HG02610 (cell line): ENCODE measurements around the gene HBS1L.
A peak's percentile ranks its signal among the peaks of the same experiment; 100 is the strongest.
"Not testable (repeated sequence)": the region's sequence is repeated elsewhere in the genome, so short reads cannot be mapped to it uniquely, and the experiment has no call there.

ENCODE experiments used
- ATAC-seq: cut with Tn5 transposase; IDR thresholded peaks from one replicate; pipeline ENCODE4 v1.9.1; 2021; ENCODE audit warnings: mild to moderate bottlenecking, moderate library complexity; ENCODE audit not compliant: unreplicated experiment

HBS1L gene

GRCh38 chr6:135081966-135082365, 27.3 kb upstream of the HBS1L start:
- no peak for ATAC-seq

- no peak for ATAC-seq
These were observed 20.4 kb upstream of the HBS1L start for GRCh38 chr6:135075018-135075417.

- ATAC-seq, result no peak
These were observed 19.3 kb upstream of the HBS1L start for GRCh38 chr6:135073756-135074393.

GRCh38 chr6:135073217-135073616, 18.6 kb upstream of the HBS1L start:
- ATAC-seq, result no peak

- ATAC-seq, result no peak
These were observed 18.1 kb upstream of the HBS1L start for GRCh38 chr6:135072753-135073152.

GRCh38 chr6:135071541-135071940, 16.9 kb upstream of the HBS1L start:
- no peak for ATAC-seq

GRCh38 chr6:135067911-135068310, 13.3 kb upstream of the HBS1L start:
- no peak for ATAC-seq

- no peak for ATAC-seq
These were observed 12.2 kb upstream of the HBS1L start for GRCh38 chr6:135066806-135067205.

GRCh38 chr6:135066397-135066796, 11.8 kb upstream of the HBS1L start:
- ATAC-seq, result no peak

GRCh38 chr6:135064586-135064985, 10.0 kb upstream of the HBS1L start:
- ATAC-seq, result no peak

- no peak for ATAC-seq
These were observed 9.3 kb upstream of the HBS1L start for GRCh38 chr6:135063926-135064325.

- no peak for ATAC-seq
These were observed 8.1 kb upstream of the HBS1L start for GRCh38 chr6:135062735-135063134.

GRCh38 chr6:135060076-135060475, 5.5 kb upstream of the HBS1L start:
- ATAC-seq, result no peak

GRCh38 chr6:135058299-135058698, 3.7 kb upstream of the HBS1L start:
- ATAC-seq, result not testable (repeated sequence)

GRCh38 chr6:135056632-135057031, 2.0 kb upstream of the HBS1L start:
- no peak for ATAC-seq

- ATAC-seq, result peak; percentile 17
These were observed 425 bp downstream of the HBS1L start for GRCh38 chr6:135054226-135054568.

GRCh38 chr6:135053406-135053805, 1.2 kb downstream of the HBS1L start:
- ATAC-seq, result no peak

- ATAC-seq, result no peak
These were observed 1.7 kb downstream of the HBS1L start for GRCh38 chr6:135052939-135053338.

- no peak for ATAC-seq
These were observed 5.7 kb downstream of the HBS1L start for GRCh38 chr6:135048915-135049314.

GRCh38 chr6:135047336-135047735, 7.3 kb downstream of the HBS1L start:
- ATAC-seq, result no peak

- no peak for ATAC-seq
These were observed 7.7 kb downstream of the HBS1L start for GRCh38 chr6:135046912-135047311.

- ATAC-seq, result no peak
These were observed 10.0 kb downstream of the HBS1L start for GRCh38 chr6:135044639-135045038.

GRCh38 chr6:135043846-135044245, 10.8 kb downstream of the HBS1L start:
- ATAC-seq, result no peak
